CD4-positive, CD25-positive, alpha-beta regulatory T cell (primary cell): Measurements from ENCODE around the gene MRPS6. TPM values are rescaled to one million over a fixed set of nuclear protein-coding genes. Genes with fewer than 3 reads are reported as not detected.

Experiments used
- ATAC-seq, 2 donors: fragments of 150-1000 bp; cut with Tn5 transposase; one replicate each; pipeline ENCODE4 v1.10.0; 2021; ENCODE audit warnings: low read depth in 2 of 2, moderate number of reproducible peaks in 2 of 2, moderate library complexity in 1 of 2
- DNase-seq, 3 donors: peaks; one replicate each; pipeline versions ENCODE4 v3.0.0 to v3.0.0-alpha.2; 2012 to 2022; ENCODE audit warnings: mixed read lengths in 1 of 3
- H3K27ac ChIP-seq: one replicate; pipeline ENCODE4 v1.7.0; 2013; ENCODE audit warnings: mild to moderate bottlenecking, low read length; ENCODE audit not compliant: insufficient read depth, poor library complexity, severe bottlenecking
- H3K27me3 ChIP-seq: one replicate; pipeline ENCODE4 v1.7.0; 2013; ENCODE audit warnings: low read length; ENCODE audit not compliant: control insufficient read depth, insufficient read depth
- H3K36me3 ChIP-seq: one replicate; pipeline ENCODE4 v1.7.0; 2013; ENCODE audit warnings: mild to moderate bottlenecking, low read length, moderate library complexity; ENCODE audit not compliant: control insufficient read depth, insufficient read depth
- H3K4me1 ChIP-seq: 2 replicates; pipeline ENCODE4 v1.7.0; 2013; ENCODE audit warnings: mild to moderate bottlenecking, low read length; ENCODE audit not compliant: insufficient read depth, control insufficient read depth, poor library complexity, severe bottlenecking
- H3K4me3 ChIP-seq: one replicate; pipeline ENCODE4 v1.7.0; 2013; ENCODE audit warnings: low read depth, mild to moderate bottlenecking, low read length, moderate library complexity
- H3K9me3 ChIP-seq, 2 experiments: 1 replicate in 1 of 2; 2 replicates in 1 of 2; pipeline ENCODE4 v1.7.0; 2013; ENCODE audit warnings: low read length in 2 of 2, mild to moderate bottlenecking in 1 of 2, moderate library complexity in 1 of 2; ENCODE audit not compliant: control insufficient read depth in 2 of 2
- H3K27ac Mint-ChIP-seq, 3 donors: one replicate each; pipeline ENCODE4 v1.8.0; 2020 to 2022; ENCODE audit warnings: mild to moderate bottlenecking in 3 of 3, mixed read lengths in 3 of 3, moderate library complexity in 2 of 3
- H3K27me3 Mint-ChIP-seq: one replicate; pipeline ENCODE4 v1.8.0; 2022; ENCODE audit warnings: mild to moderate bottlenecking, mixed read lengths
- H3K36me3 Mint-ChIP-seq: one replicate; pipeline ENCODE4 v1.8.0; 2020; ENCODE audit warnings: mixed read lengths
- H3K4me1 Mint-ChIP-seq, 4 donors: one replicate each; pipeline ENCODE4 v1.8.0; 2020 to 2022; ENCODE audit warnings: mixed read lengths in 4 of 4, mild to moderate bottlenecking in 1 of 4
- H3K4me3 Mint-ChIP-seq, 4 donors: one replicate each; pipeline ENCODE4 v1.8.0; 2020 to 2022; ENCODE audit warnings: mild to moderate bottlenecking in 4 of 4, mixed read lengths in 4 of 4, moderate library complexity in 3 of 4
- H3K9me3 Mint-ChIP-seq, 7 donors: one replicate each; pipeline ENCODE4 v1.8.0; 2020 to 2022; ENCODE audit warnings: mixed read lengths in 7 of 7, mild to moderate bottlenecking in 3 of 7, moderate library complexity in 2 of 7
- polyA plus RNA-seq, 4 donors: library from polyadenylated mRNA; unstranded; fragments of 300-500 nt; fragmentation: Illumina TruSeq; gene quantifications; one replicate each; pipeline ENCODE4 v1.2.3, GENCODE V29; 2021
- total RNA-seq: library from RNA; stranded (reverse); gene quantifications from one replicate; pipeline ENCODE4 v1.2.3, GENCODE V29; 2022

The MRPS6 gene
- total RNA-seq = 34.9 TPM
- polyA plus RNA-seq = 100 to 1,000 TPM; 160 to 203 (median 187) TPM

GRCh38 chr21:34073032-34073748 lies at the start of gene MRPS6, which contains the start of gene SLC5A3:
Gene MRPS6, plus strand, starts transcription at chr21:34073578. Its CDS starts 123 bp downstream, at chr21:34073701.
Gene SLC5A3, plus strand, starts transcription at chr21:34073578. Its CDS starts 21,621 bp downstream, at chr21:34095199.
- peak within 1 kb of the TSS; percentile 76 for H3K27ac ChIP-seq
- no peaks in the 10 kb centered on the region for H3K9me3 ChIP-seq
- H3K4me1 ChIP-seq = peaks cover 41% of the 10 kb centered on the region
- peaks cover 33 to 52% (median 44%) of the 10 kb centered on the region in 4 donors for H3K4me1 Mint-ChIP-seq
- peaks cover 0 to 2% (median 0%) of the 10 kb centered on the region in 7 donors for H3K9me3 Mint-ChIP-seq
- peak within 1 kb of the TSS; percentile 41 to 95 (median 94) for H3K27ac Mint-ChIP-seq
- H3K36me3 Mint-ChIP-seq = no peaks in the 10 kb centered on the region
- H3K4me3 Mint-ChIP-seq = peak within 1 kb of the TSS; percentile 95 to 98 (median 96)
- peak within 1 kb of the TSS; percentile 92 for H3K4me3 ChIP-seq
- no peaks in the 10 kb centered on the region for H3K27me3 ChIP-seq
- peaks cover 6% of the 10 kb centered on the region for H3K27me3 Mint-ChIP-seq
- no peaks in the 10 kb centered on the region for H3K36me3 ChIP-seq
- ATAC-seq (peak; percentile 69 to 72), DNase-seq (peak; percentile 71 to 77 (median 73))

- Histone ChIP-seq H3K27ac (no peak overlapping the region), H3K4me1 (peaks cover 14% of the 10 kb centered on the region)
- ATAC-seq = no peak
These were observed 49.5 kb upstream of the MRPS6 start for GRCh38 chr21:34023691-34024373.

GRCh38 chr21:34024374-34024693 lies 49.0 kb upstream of the MRPS6 start:
- no peak overlapping the region for H3K4me3 Mint-ChIP-seq
- no peak overlapping the region for H3K4me3 ChIP-seq
- H3K4me1 ChIP-seq = peaks cover 14% of the 10 kb centered on the region
- H3K27ac ChIP-seq = no peak overlapping the region
- H3K36me3 ChIP-seq = no peaks in the 10 kb centered on the region
- H3K27ac Mint-ChIP-seq = no peak overlapping the region
- no peak for DNase-seq
- peaks cover 0 to 3% (median 0%) of the 10 kb centered on the region in 7 donors for H3K9me3 Mint-ChIP-seq
- H3K27me3 ChIP-seq = no peaks in the 10 kb centered on the region
- peaks cover 4 to 11% (median 7%) of the 10 kb centered on the region in 4 donors for H3K4me1 Mint-ChIP-seq
- no peaks in the 10 kb centered on the region for H3K9me3 ChIP-seq
- no peaks in the 10 kb centered on the region for H3K27me3 Mint-ChIP-seq
- ATAC-seq = no peak
- no peaks in the 10 kb centered on the region for H3K36me3 Mint-ChIP-seq

More at GRCh38 chr21:34023691-34024373, 49.5 kb upstream of the MRPS6 start:
- Histone ChIP-seq H3K9me3 (no peaks in the 10 kb centered on the region), H3K4me3 (no peak overlapping the region), H3K36me3 (no peaks in the 10 kb centered on the region), H3K27me3 (no peaks in the 10 kb centered on the region)
- no peak overlapping the region for H3K4me3 Mint-ChIP-seq
- no peaks in the 10 kb centered on the region for H3K36me3 Mint-ChIP-seq
- no peaks in the 10 kb centered on the region for H3K27me3 Mint-ChIP-seq
- H3K9me3 Mint-ChIP-seq = peaks cover 0 to 3% (median 0%) of the 10 kb centered on the region in 7 donors
- peaks cover 7 to 15% (median 10%) of the 10 kb centered on the region in 4 donors for H3K4me1 Mint-ChIP-seq
- DNase-seq = peak in 1 of 3 donors; percentile 21
- H3K27ac Mint-ChIP-seq = no peak overlapping the region

GRCh38 chr21:34027721-34028461 lies 45.5 kb upstream of the MRPS6 start:
- H3K4me3 Mint-ChIP-seq = no peak overlapping the region
- peaks cover 4 to 21% (median 15%) of the 10 kb centered on the region in 4 donors for H3K4me1 Mint-ChIP-seq
- no peaks in the 10 kb centered on the region for H3K27me3 ChIP-seq
- peaks cover 11% of the 10 kb centered on the region for H3K4me1 ChIP-seq
- H3K27ac Mint-ChIP-seq = no peak overlapping the region
- DNase-seq (no peak), ATAC-seq (no peak)
- no peaks in the 10 kb centered on the region for H3K9me3 ChIP-seq
- H3K4me3 ChIP-seq = no peak overlapping the region
- H3K27ac ChIP-seq = no peak overlapping the region
- H3K36me3 Mint-ChIP-seq = no peaks in the 10 kb centered on the region
- H3K9me3 Mint-ChIP-seq = peaks cover 0 to 2% (median 0%) of the 10 kb centered on the region in 7 donors
- H3K36me3 ChIP-seq = no peaks in the 10 kb centered on the region
- no peaks in the 10 kb centered on the region for H3K27me3 Mint-ChIP-seq

- H3K27me3 ChIP-seq = no peaks in the 10 kb centered on the region
- H3K4me1 ChIP-seq = peaks cover 6% of the 10 kb centered on the region
- H3K4me3 ChIP-seq = peak overlapping the region; percentile 29
- ATAC-seq (peak; percentile 88 to 89), DNase-seq (peak; percentile 29 to 83 (median 49))
- H3K27me3 Mint-ChIP-seq = no peaks in the 10 kb centered on the region
- peaks cover 4 to 24% (median 16%) of the 10 kb centered on the region in 4 donors for H3K4me1 Mint-ChIP-seq
- H3K36me3 ChIP-seq = no peaks in the 10 kb centered on the region
- H3K27ac Mint-ChIP-seq = peak overlapping the region; percentile 15 to 82 (median 56)
- H3K9me3 ChIP-seq = no peaks in the 10 kb centered on the region
- no peak overlapping the region for H3K27ac ChIP-seq
- peak overlapping the region; percentile 11 to 73 (median 48) for H3K4me3 Mint-ChIP-seq
- H3K36me3 Mint-ChIP-seq = no peaks in the 10 kb centered on the region
- peaks cover 0 to 3% (median 0%) of the 10 kb centered on the region in 7 donors for H3K9me3 Mint-ChIP-seq
These were observed 43.4 kb upstream of the MRPS6 start for GRCh38 chr21:34029743-34030528.

GRCh38 chr21:34031835-34032370 lies 41.5 kb upstream of the MRPS6 start:
- peak overlapping the region in 1 of 4 donors; percentile 29 for H3K4me3 Mint-ChIP-seq
- ATAC-seq (peak in 1 of 2 donors; percentile 38), DNase-seq (peak in 1 of 3 donors; percentile 70)
- peaks cover 5% of the 10 kb centered on the region for H3K36me3 Mint-ChIP-seq
- Histone ChIP-seq H3K27me3 (no peaks in the 10 kb centered on the region), H3K4me1 (peaks cover 6% of the 10 kb centered on the region), H3K4me3 (no peak overlapping the region), H3K36me3 (no peaks in the 10 kb centered on the region), H3K27ac (no peak overlapping the region), H3K9me3 (no peaks in the 10 kb centered on the region)
- H3K9me3 Mint-ChIP-seq = peaks cover 0 to 3% (median 0%) of the 10 kb centered on the region in 7 donors
- no peaks in the 10 kb centered on the region for H3K27me3 Mint-ChIP-seq
- peaks cover 4 to 24% (median 18%) of the 10 kb centered on the region in 4 donors for H3K4me1 Mint-ChIP-seq
- H3K27ac Mint-ChIP-seq = peak overlapping the region in 1 of 3 donors; percentile 18
